Measurements from ENCODE around the gene CEACAM21.

Gene CEACAM21

DNA sequence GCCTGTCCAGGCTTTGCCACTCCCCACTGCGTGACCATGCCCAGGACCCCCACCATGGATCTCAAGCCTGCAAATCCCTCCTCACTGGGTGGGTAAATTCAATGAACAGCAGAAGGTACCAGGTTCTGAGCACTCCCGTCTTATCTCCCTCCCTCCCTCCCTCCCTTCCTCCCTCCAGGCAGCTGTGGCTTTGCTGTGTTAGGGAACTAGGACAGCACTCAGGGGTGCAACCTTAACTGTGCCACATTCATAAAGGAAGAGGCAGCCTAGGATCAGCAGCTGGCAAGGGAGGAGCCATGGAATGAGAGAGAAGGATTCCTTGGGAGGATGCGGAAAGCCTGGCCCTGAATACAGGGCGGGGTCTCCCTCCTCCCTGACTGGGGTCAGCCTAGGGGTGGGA lies 45.3 kb downstream of the CEACAM21 start:
- TF ChIP-seq, protein P1, sequence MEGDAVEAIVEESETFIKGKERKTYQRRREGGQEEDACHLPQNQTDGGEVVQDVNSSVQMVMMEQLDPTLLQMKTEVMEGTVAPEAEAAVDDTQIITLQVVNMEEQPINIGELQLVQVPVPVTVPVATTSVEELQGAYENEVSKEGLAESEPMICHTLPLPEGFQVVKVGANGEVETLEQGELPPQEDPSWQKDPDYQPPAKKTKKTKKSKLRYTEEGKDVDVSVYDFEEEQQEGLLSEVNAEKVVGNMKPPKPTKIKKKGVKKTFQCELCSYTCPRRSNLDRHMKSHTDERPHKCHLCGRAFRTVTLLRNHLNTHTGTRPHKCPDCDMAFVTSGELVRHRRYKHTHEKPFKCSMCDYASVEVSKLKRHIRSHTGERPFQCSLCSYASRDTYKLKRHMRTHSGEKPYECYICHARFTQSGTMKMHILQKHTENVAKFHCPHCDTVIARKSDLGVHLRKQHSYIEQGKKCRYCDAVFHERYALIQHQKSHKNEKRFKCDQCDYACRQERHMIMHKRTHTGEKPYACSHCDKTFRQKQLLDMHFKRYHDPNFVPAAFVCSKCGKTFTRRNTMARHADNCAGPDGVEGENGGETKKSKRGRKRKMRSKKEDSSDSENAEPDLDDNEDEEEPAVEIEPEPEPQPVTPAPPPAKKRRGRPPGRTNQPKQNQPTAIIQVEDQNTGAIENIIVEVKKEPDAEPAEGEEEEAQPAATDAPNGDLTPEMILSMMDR (IDR thresholded peaks at IDR 0.05; ENCODE audit: low read depth, low read length, missing control alignments) = no peak
- no peak overlapping the region for H3K4me3 ChIP-seq (replicated peaks; ENCODE audit: low read depth, low read length)
- DNase-seq (ENCODE audit: extremely low read depth, low read depth) = no peak

DNA sequence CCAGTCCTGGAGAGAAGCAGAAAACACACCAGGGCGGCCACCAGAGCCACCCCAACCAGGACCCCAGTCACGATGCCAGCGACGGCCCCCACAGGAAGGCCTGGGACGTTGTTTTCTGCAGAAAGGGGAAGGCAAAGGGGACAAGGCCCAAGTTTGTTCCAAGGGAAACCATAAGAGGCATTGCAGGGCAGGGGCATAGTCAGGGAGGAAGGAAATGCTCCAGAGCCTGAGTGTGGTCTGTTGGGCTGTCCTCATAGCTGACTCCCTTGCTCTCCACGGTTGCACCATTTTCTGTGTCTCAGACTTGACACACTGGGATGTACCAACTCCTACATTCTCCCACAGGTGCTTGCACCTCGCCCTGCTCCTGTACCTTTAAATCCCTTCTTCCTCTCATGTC lies 45.7 kb downstream of the CEACAM21 start:
- no peak for DNase-seq (ENCODE audit: extremely low read depth, low read depth)
- H3K4me3 ChIP-seq (replicated peaks; ENCODE audit: low read depth, low read length) = no peak overlapping the region
- TF ChIP-seq, protein P1 (IDR thresholded peaks at IDR 0.05; ENCODE audit: low read depth, low read length, missing control alignments) = no peak

DNA sequence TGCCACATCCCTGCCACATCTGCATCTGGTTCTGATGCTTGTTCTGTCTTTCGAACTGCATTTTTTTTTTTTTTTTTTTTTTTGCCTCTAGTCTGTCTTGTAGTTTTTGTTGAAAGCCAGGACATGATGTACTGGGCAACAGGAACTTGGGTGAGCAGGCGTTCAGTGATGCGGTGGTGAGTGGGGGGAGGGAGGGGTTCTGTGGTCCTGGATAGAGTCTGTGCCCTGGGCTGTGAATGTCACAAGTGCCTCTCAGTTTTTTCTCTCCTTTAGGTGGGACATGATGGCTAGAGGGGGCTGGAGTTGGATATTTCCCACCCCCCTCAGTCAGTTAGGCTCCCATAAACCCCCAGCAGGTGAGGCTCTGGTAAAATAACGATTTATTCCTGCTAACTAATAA lies 47.4 kb downstream of the CEACAM21 start:
- TF ChIP-seq, protein P1 (IDR thresholded peaks at IDR 0.05; ENCODE audit: low read depth, low read length, missing control alignments) = no peak
- DNase-seq (ENCODE audit: extremely low read depth, low read depth) = no peak
- no peak overlapping the region for H3K4me3 ChIP-seq (replicated peaks; ENCODE audit: low read depth, low read length)

DNA sequence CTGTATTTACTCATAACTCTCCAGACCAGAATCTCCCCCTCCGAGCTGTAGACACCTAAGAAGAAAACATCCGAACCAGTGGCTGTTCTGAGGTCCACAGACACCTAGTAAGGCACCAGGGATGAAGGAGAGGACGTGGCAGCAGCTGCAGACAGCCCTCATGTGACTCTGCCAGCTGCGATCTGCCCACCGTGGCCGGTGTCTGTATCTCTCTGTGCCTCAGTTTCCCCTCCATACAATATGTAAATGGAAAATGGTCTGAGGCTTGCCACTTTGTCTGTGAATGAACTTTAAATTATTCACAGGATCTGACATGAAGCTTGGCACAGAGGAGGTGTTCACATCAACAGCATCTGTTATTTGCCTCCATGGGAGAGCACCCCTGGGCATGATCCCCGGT lies 48.5 kb downstream of the CEACAM21 start:
- no peak for DNase-seq (ENCODE audit: extremely low read depth, low read depth)
- TF ChIP-seq, protein P1 (IDR thresholded peaks at IDR 0.05; ENCODE audit: low read depth, low read length, missing control alignments) = no peak
- H3K4me3 ChIP-seq (replicated peaks; ENCODE audit: low read depth, low read length) = no peak overlapping the region

DNA sequence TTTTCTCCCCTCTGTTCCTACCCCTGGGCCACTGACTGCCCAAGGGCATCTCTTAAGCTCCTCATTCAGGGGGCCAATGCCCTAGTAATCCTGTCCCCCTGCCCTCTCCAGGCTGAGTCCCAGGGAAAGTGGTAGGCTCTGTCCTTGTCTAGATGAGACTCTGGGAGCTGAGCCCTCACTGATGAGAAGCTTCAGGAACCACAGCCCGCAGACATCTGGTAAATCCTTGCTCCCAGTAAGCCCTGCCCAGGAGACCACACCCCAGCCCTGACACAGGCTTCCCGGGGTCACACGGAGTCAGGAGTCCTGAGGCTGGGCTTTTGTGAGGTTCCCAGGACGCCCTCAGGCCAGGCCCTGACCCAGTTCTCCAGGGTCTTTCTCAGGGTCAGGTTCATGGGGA lies 49.0 kb downstream of the CEACAM21 start:
- TF ChIP-seq, protein P1 (IDR thresholded peaks at IDR 0.05; ENCODE audit: low read depth, low read length, missing control alignments) = no peak
- DNase-seq (ENCODE audit: extremely low read depth, low read depth) = no peak
- no peak overlapping the region for H3K4me3 ChIP-seq (replicated peaks; ENCODE audit: low read depth, low read length)

DNA sequence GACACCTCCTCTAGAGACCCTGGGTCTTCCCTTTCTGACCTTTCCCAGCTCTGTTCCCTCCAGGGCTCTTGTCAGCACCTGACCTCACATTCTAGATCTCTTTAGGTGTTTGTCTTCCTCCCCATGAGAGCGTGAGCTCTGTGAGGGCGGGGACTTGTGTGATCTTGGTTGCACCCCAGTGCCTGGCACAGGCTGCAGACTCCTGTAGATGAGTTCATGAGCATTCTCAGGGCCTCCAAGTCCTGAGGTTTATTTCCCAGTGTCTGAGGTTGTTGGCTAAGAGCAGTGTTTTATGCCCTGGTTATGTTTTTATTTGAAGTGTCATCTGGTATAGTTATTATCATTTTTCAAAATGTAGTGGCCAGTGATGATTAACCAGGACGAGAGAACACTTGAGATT lies 50.3 kb downstream of the CEACAM21 start:
- DNase-seq (ENCODE audit: extremely low read depth, low read depth) = no peak
- no peak overlapping the region for H3K4me3 ChIP-seq (replicated peaks; ENCODE audit: low read depth, low read length)
- TF ChIP-seq, protein P1 (IDR thresholded peaks at IDR 0.05; ENCODE audit: low read depth, low read length, missing control alignments) = no peak

DNA sequence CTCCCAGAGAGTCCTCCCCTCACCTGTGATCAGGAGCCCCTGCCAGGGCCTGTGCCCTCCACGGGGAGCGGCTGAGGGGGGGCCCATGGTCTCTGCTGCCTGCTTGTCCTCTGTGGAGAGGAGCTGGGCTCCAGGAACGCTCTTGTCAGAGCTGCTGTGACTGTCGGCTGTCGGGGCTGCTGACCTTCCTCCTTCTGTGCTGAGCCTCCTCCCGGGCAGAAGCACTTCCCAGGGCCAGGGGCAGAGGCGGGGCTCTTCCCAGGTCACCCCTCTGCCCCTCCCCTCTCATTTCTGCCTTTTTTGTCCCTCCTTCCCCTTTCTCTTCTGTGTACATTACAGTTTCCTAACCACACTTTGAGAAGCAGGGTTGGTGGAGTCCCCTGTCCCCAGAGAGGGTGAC lies 50.9 kb downstream of the CEACAM21 start, which contains the start of gene CEACAM4:
Gene CEACAM4 (minus strand): TSS at position 198 of the 400 bp plus-strand sequence. CDS start 111 bp downstream, at position 87.
- H3K4me3 ChIP-seq (replicated peaks; ENCODE audit: low read depth, low read length) = no peak within 1 kb of the TSS
- no peak for DNase-seq (ENCODE audit: extremely low read depth, low read depth)
- TF ChIP-seq, protein P1 (IDR thresholded peaks at IDR 0.05; ENCODE audit: low read depth, low read length, missing control alignments) = no peak

All from HFF-Myc (cell line).